Fibroblast of lung (primary cell): ENCODE results near the gene CD276.
"Not testable (repeated sequence)": the region's sequence is repeated elsewhere in the genome, so short reads cannot be mapped to it uniquely, and the experiment has no call there.

Experiments
- EZH2 ChIP-seq: IDR thresholded peaks from 2 replicates; pipeline ENCODE4 v1.5.1; 2012; ENCODE audit warnings: low read length, control low read depth, mild to moderate bottlenecking; ENCODE audit errors: missing control alignments
- TF ChIP-seq, protein P1 (sequence below), 2 donors: IDR thresholded peaks in 1 of 2; conservative IDR thresholded peaks in 1 of 2; 1 replicate in 1 of 2; 2 replicates in 1 of 2; pipeline ENCODE4 v1.5.1; 2011 to 2012; ENCODE audit warnings: low read length in 2 of 2, control low read depth in 1 of 2, inconsistent platforms in 1 of 2, low read depth in 1 of 2, mild to moderate bottlenecking in 1 of 2

DNA sequence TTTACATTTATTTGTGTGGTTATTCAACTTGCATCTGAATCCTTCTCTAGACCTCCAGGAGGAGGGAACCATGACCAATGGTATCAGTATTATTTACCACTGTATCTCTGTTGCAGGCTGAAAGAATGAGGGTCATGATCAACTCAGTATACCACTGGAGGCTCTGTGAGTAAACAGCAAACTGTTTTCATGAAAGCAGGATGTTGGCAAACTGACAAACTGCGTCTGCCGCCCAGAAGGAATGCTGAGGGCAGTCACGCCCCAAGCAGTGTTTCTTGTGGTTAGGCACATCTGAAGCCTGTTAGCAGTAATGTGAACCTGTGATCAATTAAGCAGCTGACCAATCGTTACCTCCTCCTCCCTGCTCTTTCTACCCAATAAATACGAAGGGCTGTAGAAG, 44.7 kb upstream of the CD276 start:
- not testable (repeated sequence) for TF ChIP-seq EZH2
- TF ChIP-seq, protein P1, sequence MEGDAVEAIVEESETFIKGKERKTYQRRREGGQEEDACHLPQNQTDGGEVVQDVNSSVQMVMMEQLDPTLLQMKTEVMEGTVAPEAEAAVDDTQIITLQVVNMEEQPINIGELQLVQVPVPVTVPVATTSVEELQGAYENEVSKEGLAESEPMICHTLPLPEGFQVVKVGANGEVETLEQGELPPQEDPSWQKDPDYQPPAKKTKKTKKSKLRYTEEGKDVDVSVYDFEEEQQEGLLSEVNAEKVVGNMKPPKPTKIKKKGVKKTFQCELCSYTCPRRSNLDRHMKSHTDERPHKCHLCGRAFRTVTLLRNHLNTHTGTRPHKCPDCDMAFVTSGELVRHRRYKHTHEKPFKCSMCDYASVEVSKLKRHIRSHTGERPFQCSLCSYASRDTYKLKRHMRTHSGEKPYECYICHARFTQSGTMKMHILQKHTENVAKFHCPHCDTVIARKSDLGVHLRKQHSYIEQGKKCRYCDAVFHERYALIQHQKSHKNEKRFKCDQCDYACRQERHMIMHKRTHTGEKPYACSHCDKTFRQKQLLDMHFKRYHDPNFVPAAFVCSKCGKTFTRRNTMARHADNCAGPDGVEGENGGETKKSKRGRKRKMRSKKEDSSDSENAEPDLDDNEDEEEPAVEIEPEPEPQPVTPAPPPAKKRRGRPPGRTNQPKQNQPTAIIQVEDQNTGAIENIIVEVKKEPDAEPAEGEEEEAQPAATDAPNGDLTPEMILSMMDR (conservative IDR thresholded peaks at IDR 0.05 in 1 of 2, IDR thresholded peaks at IDR 0.05 in 1 of 2; ENCODE audit: low read depth in 1 of 2, low read length in 2 of 2): not testable (repeated sequence)
